Measurements from ENCODE around the gene KNSTRN.

Gene KNSTRN

DNA sequence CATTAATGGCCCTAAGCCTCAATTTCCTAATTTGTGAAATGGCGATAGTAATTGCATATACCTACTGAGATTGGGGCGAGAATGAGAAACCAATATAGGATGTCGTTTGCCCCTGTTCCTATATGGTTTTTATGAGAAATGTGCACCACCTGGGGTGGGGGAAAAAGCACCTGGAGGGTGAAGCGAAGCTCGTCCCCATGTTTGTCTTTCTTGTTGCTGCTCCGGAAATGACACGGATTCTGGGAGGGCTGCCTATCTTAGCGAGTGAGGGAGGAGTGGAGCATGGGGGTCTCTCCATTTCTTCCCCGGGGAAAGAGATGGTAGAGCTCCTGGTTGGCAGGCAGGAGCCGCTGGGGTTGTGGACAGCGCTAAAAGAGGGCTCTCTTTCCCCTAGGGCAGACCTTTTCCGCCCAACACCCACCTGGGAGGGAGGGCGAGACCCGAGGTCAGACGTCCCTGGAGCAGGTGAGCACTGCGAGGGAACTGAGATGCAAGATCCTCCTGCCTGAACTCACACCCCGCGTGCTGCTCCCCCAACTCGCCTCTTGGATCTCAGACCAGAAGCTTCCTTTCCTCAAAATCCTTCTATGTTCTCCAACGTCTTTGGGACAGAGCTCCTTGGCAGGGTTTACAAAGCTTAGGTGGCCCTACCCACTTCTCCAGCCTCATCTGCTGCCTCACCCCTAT lies 52.6 kb downstream of the KNSTRN start:
- no peak for DNase-seq (ENCODE audit: low read depth in 2 of 2)

DNA sequence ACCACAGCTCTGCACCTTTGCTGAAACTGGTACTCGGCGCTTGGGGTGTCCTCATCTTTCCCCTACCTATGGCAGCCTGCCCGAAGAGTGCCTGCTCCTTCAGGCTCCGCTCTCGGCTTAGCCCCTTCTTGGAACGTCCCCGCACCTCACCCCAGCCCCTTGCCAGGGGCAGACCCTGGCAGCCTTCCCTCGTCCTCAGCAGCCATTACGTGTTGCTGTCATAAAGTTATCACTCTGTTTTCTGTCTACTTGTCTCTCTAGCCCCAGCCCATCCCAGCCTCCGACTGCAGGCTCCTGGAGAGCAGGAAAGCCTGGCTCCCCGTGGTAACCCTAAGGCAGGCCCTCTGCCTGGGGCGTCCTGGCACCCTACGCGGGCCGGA lies 53.2 kb downstream of the KNSTRN start:
- DNase-seq (ENCODE audit: low read depth in 2 of 2), result no peak

DNA sequence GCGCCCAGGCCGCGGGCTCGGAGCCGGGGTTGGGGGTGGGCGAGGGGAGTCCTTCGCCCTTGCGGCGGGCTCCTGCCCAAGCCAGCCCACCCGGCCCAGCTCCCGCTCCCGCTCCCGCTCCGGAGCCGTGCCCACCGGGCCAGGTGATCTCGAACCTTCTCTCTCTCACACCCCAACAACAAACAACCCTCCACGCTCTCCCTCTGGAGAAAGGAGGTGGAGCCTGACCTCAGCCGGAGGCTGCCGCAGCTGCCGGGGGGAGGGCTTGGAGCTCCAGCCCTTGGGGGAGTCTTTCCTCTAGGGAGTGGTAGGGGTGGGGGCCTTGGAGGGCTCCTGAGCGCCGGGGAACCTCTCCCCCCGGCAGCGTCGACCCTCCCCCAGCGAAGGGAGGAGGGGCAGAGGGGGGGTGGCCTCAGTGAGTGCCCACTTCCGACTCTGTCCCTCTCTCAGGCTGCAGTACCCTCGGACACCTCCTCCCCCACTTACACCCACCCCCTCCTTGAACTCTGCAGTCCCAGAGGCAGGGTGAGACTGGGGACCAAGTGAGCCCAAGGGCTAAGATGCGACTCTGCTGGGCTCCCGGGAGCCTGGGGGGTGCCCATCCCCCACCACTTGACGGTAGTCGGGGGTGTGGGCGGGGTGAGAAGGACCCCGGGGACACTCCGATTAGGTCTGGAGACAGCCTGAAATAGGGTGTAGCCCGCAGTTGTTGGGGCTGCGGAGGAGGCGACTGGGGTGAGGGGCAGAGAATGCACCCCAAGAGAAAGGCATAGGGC lies 53.8 kb downstream of the KNSTRN start:
- DNase-seq (ENCODE audit: low read depth in 2 of 2), result no peak

DNA sequence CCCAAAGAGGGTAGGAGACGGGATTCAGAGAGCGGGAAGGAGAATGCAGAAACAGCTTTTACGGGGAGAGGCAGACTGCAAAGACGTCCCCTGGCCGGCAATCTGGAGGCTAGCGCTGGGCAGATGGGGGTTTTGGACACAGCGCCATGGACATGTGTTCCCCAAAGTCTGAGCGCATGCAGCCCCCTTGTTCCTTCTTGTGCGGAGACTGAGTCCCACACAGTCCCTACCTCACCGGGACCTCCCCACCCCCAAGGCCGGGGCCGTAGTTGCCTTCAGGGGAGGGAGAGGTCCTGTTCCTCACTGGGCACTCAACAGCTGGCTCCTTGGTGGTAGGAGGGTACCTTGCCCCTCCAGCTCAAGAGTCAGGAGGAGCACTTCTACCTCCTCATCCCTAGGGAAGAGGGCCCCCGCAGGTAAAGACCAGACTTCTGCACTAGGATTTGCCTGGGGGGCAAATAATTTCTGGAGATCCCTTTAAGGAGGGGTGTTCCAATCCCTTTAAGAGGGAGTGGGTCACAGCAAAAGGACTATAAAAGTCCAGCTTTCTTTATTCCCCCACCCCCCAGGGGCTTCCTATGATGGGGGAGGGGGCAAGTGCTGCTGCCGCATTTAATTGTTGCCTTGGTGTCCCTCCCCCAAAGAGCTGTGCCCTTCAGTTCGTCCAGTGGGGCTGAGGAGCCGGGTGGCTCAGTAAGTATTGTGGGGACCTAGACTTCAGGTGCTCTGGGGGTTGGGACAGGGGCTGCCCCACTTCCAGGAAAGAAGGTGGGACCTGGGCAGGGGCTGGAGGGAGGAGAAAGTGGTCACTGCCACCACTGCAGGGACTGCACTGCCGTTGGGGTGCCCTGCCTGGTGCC lies 54.6 kb downstream of the KNSTRN start:
- DNase-seq (ENCODE audit: low read depth in 2 of 2), result no peak

DNA sequence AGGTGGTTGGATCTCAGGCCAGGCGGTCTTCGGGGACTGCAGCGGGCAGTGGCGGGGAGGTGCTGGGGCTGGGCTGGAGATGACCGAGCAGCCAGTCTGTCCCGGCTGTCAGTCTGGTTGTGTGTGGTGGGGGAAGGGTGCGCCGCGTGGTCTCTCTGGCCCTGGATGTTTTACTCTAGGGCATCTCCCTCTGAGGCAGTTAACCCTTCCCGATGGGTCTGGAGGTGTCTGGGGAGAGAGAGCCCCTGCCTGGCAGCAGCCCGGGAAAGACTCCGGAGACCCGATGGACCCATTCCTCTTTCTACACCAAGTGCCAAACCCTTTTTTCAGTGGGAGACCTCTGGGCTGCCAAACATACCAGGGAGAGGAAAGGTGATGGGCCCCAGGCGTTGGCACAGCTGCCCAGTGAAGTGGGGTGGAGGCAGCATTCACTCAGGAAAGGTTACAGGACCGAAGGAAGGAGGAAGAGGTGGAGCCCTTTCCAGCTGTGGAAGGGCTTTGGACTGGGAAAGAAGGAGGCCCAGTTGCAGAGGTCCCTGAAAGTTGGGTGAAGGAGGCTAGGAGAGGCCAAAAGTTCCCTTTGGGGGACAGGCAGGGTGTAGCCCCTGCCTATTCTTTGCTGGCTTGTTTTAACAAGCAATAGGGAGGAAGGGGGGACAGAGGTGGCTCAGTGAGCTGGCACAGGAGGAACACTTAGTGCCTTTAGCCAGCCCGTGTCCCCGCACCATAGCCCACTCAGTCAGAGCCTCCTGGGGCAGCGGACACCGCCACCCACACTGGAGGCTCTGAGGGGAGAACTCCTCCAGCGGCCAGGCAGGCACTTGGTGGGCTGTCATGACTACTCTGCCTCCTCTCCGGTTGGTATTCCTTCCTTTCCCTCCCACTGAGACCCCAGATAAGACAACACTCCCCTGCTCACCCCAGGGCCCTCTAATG lies 55.5 kb downstream of the KNSTRN start:
- no peak for DNase-seq (ENCODE audit: low read depth in 2 of 2)

DNA sequence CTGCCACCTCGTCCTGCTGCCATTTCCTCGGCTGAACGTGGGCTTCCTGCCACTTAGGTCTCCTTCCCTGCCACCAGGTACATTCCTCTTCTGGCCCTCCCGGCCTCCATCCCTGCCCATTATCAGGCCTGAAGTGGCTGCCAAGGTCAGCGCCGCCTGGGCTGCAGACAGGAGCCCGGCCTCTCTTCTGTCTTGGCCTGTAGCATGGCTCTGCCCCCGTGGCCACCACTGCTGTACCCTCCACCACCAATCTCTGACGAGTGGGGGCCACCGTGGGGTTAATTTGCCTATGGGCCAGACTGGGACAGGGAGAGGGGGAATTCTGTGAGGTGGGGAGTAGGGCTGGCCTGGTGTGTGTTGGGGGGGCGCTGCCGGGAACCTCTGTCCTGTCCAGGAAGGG lies 56.2 kb downstream of the KNSTRN start:
- no peak for DNase-seq (ENCODE audit: low read depth in 2 of 2)

DNA sequence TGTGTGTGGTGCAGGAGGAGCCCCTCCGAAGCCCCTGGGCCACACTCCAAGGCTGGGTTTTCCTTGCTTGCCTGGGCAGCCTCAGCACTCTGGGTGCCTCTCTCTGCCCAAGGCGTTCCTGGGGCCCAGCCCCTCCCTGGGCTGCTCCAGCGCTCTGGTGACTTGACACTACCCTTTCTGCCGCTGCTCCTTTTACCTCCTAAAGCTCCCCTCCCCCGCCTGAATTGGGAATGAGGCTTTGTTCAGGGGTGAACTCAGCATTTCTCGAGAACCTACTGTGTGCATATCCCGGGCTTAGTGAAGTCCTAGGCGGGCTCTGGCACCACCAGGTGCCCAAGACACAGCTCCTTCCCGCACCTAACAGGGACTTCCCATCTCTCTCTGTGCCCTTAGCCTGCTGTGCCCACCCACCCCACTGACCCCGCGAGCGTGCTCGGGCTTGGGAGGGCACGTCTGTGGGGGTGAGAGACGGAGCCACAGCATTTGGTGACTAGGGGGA lies 57.0 kb downstream of the KNSTRN start:
- DNase-seq (ENCODE audit: low read depth in 2 of 2), result no peak

DNA sequence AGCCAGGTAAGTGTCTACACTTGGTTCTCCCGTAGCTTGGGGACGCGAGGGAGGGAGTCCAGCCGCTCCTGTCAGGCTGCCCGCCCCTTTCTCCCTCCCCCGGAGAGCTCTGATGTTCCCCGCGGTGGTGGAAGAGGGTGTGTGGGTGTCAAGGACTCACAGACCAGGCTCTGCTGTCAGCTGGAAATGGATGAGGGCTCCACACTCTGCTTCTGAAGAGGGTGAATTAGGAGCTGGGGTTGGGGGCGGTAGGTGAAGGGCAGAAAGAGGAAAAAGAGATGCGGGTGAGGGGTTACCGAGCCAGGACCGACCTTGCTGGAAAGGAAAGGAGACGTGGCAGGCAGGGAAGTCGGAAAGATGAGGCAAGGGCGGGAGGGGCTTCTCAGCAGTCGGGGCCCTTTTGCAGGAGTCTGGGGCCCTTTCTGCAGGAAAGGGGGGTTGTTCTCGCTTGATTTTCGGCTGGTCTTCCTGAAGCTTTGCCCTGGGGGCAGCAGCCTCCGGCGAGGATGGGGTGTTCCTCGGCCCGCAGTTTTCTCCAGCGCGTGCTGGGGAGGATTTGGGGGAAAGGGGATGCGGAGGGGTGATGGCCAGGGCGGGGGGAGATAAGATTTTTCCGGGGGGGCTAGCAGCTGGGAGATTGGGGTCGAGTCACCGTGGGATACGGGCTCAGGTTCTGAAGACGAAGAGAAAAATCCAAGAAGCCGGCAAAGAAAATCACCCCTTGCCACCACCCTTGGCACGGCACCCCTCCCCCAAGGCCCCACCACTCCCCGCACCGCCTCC lies 57.6 kb downstream of the KNSTRN start:
- DNase-seq (ENCODE audit: low read depth in 2 of 2), result no peak

DNA sequence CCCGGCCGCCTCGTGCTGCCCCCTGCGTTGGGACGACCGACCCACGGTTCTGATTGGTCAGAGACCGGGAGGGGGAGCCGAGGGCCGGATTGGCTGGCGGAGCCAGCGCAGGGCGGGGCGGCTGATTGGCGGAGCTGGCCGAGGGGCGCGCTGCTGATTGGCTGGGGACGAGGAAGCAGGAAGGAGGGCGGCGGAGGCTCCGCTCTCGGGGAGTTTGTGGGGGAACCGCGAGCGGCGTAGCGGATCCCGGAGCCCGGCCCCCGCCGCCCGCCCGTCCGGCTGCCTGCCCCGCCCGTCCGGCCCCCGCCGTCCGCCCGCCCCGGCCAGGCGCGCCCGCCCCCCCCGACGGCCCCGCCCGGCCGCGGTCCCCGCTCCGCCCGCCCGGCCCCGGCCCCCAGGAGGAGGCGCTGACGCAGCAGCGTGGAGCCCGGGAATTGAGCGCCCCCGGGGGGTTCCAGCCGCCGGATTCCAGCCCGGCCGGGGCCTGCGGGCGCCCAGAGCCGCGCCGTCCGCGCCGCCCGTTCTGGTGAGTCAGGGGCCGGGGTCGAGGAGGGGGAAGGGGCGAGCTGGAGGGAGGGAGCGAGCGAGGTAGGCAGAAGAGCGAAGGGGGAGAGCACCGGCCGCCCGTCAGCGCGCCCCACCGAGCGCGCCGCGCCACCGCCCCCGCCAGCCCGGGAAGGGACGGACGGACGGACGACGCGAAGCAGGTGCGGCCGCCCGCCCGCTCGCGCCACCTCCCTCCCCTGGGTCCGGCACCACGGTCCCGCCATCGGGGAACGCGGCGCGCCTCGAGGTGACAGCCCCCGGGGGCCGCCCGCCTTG lies 58.4 kb downstream of the KNSTRN start, which contains the start of gene BAHD1:
TSS of gene BAHD1 (plus strand) at position 211 of the 822 bp plus-strand sequence. CDS start 17,512 bp downstream, outside the sequence.
- peak; percentile 92 for DNase-seq (ENCODE audit: low read depth in 2 of 2)

DNA sequence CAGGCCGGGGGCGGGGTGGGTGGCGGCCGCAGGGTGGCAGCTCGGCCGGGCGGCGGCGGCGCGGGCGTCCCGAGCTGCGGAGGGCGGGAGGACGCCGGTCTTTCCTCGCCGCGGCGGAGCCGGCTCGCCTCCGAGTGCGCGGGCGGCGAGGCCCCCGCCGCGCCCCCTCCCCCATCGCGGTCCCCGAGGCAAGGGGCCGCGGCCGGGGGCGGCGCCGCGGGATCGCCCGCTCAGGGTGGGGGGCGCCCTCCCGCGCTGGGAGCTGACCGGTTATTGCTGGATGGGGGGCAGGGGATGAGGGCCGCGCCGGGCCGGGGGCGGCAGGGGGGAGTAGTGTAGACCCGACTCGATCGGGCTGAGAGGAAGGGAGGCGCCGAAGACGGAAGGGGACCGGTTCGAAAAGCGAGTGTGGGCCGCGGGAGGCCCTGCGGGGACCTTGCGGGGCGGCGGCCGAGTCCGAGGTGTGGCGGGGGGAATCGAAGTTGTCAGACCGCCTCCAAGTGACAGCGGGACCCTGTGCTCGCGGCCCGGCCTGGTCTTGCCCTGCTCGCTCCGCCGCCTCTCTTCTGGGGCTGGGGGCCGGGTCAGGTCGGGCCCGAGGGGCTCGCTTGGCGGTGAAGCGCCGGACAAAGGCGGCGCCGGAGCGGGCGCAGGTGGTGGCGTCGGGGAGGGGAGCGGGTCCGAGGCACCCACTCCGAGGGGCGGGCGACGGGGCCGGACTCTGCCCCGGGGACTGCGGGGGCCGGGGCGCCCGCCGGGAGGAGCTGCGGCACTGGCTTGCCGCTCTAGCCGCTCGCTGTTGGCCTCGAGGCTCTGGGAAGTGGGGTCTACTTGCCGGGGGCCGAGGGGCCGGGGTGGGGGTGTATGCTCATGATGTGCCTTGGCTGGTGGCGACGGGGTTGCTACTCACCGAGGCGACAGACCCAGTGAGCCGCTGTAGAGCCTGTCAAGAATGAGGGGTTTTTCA lies 59.3 kb downstream of the KNSTRN start:
- DNase-seq (ENCODE audit: low read depth in 2 of 2), result no peak

DNA sequence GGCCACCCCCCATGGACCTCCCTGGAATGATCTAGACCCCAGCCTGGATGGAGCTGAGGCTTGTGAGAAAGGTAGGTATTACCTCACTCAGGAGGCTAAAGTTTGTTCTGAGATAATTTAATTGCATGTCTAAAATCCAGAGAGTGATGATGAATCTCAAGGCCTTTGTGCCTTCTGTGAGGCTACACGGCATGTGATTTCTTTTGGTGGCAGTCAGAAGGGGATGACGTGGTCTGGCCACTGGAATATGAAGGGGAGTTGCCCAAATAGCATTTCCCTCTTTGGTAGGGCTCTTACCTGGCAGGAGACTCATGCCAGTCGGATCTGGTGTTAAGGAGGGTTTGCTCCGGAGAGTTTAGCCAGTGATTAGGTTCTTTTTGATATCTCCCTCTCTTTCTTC lies 60.7 kb downstream of the KNSTRN start:
- DNase-seq (ENCODE audit: low read depth in 2 of 2), result no peak

DNA sequence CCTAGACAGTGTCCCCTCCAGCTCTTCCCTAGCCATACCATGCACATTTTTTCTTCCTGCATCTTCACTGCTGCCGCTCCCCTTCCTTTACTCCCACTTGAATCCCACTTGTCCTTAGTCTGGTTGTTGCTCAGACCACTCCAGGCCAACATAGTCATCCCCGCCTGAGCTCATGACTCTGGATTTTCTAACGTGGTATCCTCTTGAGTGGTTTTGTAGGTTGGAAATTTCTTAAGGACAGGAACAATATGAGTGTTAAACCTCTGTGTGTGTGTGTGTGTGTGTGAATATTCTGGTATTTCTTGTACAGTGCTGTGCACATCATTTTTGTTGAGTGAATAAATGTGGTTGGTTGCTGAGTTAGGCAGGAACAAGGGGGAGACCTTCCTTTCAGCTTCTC lies 61.3 kb downstream of the KNSTRN start:
- DNase-seq (ENCODE audit: low read depth in 2 of 2), result no peak

Measured in stimulated activated CD8-positive, alpha-beta memory T cell treated with anti-CD3 and anti-CD28 coated beads, Interleukin-2, amount 100 ng/mL, for 1 hour (primary cell).